PFSK-1 (cell line): ENCODE data around the gene TERT.

ENCODE experiments used
- FOXP2 ChIP-seq: optimal IDR thresholded peaks from 2 replicates; pipeline ENCODE3; 2011; ENCODE audit warnings: borderline replicate concordance, control low read depth, inconsistent platforms; ENCODE audit not compliant: insufficient read depth; ENCODE audit errors: extremely low read length, extremely low read depth
- POLR2AphosphoS5 ChIP-seq: IDR thresholded peaks from 2 replicates; pipeline ENCODE4 v1.6.1; 2012; ENCODE audit warnings: low read depth, mild to moderate bottlenecking, control low read depth, low read length, moderate library complexity
- SIN3A ChIP-seq: IDR thresholded peaks from 2 replicates; pipeline ENCODE4 v1.6.1; 2012; ENCODE audit warnings: mild to moderate bottlenecking, low read length, moderate library complexity, borderline replicate concordance; ENCODE audit not compliant: insufficient read depth
- TAF1 ChIP-seq: IDR thresholded peaks from 2 replicates; pipeline ENCODE4 v1.6.1; 2012; ENCODE audit warnings: low read length, control low read depth, borderline replicate concordance; ENCODE audit not compliant: insufficient read depth
- TF ChIP-seq, protein P1 (sequence below), 2 experiments: IDR thresholded peaks; 2 replicates each; pipeline versions ENCODE4 v1.6.1 to v1.8.0; 2011 to 2012; ENCODE audit warnings: low read depth in 2 of 2, low read length in 2 of 2, control low read depth in 1 of 2, inconsistent platforms in 1 of 2, mild to moderate bottlenecking in 1 of 2, moderate library complexity in 1 of 2; ENCODE audit not compliant: insufficient read depth in 1 of 2

TERT gene

DNA sequence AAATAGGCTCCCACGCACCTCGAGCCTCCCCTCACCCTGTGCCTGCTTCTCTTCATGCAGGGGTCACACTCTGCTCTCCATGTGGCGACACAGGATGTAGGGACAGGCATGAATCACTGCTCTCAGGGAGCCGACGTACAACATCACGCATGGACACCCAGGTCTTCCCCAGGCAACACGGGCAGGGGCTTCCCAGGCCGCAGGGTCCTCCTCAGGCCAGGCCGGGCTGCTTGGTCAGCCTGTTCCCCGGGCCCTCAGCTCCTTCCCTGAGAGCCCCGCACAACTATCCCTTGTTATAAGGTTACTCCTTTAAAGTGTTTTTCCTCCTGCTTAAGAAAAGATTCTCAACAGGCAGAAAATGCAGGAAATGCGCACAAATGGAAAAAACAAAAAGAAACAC, 68.6 kb downstream of the TERT start:
- TF ChIP-seq POLR2AphosphoS5 (no peak), SIN3A (no peak)

DNA sequence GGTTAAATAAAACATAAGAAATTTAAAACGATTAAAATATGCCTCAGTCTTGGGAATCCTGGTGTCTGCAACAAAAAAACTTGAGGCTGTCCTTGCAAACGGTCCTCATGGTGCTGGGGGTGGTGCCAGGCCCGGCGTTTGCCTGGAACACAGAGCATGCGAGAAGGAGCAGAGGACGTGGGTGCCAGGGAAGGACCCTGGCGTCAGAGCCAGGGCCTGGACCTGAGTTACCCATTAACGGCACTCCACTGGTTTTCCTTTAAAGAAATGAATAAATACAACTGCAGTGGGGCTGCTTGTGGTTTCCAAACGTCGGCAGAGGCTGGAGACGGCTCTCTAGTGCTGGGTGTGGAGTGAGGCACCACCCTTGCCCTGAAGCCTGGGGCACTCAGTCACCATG, 69.8 kb downstream of the TERT start, which contains the start of gene SLC6A18:
Gene SLC6A18, plus strand, starts transcription at position 301 of the 400 bp plus-strand sequence. Its CDS starts 97 bp downstream, at position 398.
- TF ChIP-seq, protein P1, sequence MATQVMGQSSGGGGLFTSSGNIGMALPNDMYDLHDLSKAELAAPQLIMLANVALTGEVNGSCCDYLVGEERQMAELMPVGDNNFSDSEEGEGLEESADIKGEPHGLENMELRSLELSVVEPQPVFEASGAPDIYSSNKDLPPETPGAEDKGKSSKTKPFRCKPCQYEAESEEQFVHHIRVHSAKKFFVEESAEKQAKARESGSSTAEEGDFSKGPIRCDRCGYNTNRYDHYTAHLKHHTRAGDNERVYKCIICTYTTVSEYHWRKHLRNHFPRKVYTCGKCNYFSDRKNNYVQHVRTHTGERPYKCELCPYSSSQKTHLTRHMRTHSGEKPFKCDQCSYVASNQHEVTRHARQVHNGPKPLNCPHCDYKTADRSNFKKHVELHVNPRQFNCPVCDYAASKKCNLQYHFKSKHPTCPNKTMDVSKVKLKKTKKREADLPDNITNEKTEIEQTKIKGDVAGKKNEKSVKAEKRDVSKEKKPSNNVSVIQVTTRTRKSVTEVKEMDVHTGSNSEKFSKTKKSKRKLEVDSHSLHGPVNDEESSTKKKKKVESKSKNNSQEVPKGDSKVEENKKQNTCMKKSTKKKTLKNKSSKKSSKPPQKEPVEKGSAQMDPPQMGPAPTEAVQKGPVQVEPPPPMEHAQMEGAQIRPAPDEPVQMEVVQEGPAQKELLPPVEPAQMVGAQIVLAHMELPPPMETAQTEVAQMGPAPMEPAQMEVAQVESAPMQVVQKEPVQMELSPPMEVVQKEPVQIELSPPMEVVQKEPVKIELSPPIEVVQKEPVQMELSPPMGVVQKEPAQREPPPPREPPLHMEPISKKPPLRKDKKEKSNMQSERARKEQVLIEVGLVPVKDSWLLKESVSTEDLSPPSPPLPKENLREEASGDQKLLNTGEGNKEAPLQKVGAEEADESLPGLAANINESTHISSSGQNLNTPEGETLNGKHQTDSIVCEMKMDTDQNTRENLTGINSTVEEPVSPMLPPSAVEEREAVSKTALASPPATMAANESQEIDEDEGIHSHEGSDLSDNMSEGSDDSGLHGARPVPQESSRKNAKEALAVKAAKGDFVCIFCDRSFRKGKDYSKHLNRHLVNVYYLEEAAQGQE (IDR thresholded peaks at IDR 0.05; ENCODE audit: insufficient read depth in 1 of 2, low read depth in 2 of 2, low read length in 2 of 2), result no peak
- TF ChIP-seq SIN3A (no peak), POLR2AphosphoS5 (no peak), FOXP2 (no peak), TAF1 (no peak)

GRCh38 chr5:1224631-1225030, 70.2 kb downstream of the TERT start:
- TF ChIP-seq POLR2AphosphoS5 (no peak), FOXP2 (no peak), SIN3A (no peak), TAF1 (no peak)
- TF ChIP-seq, protein P1 (IDR thresholded peaks at IDR 0.05; ENCODE audit: insufficient read depth in 1 of 2, low read depth in 2 of 2, low read length in 2 of 2), result no peak

- TF ChIP-seq POLR2AphosphoS5 (no peak), SIN3A (no peak), FOXP2 (no peak), TAF1 (no peak)
- TF ChIP-seq, protein P1 (IDR thresholded peaks at IDR 0.05; ENCODE audit: insufficient read depth in 1 of 2, low read depth in 2 of 2, low read length in 2 of 2), result no peak
These were observed 71.6 kb downstream of the TERT start for GRCh38 chr5:1223278-1223670.

DNA sequence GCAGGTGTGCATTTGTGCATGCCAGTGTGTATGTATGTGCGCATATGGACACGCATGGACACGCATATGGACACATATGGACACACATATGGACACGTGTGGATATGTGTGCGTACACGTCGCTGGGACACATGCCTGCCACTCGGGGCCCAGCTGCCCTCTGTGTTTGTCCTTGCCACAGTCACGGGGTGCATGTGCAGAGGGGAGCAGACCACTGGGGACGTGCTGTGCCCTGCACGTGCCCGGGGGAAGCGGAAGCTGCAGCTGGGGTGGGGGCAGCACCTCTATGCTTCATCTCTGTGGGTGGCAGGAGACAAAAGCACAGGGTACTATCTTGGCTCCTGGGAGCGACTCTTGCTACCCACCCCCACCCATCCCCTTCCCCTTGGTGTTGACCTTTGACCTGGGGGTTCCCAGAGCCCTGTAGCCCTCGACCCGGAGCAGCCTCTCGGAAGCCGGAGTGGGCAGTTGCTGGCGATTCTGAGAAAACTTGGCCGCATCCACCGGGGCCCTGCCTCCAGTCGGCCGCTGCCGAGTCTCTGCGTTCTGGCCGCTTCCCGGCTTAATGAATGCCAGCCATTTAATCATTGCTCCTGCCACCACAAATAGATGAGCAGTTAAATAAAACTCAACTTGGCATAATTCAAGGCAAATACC, 72.1 kb downstream of the TERT start:
- no peak for TF ChIP-seq FOXP2
- no peak for TF ChIP-seq TAF1
- TF ChIP-seq POLR2AphosphoS5, result no peak
- TF ChIP-seq, protein P1 (IDR thresholded peaks at IDR 0.05; ENCODE audit: insufficient read depth in 1 of 2, low read depth in 2 of 2, low read length in 2 of 2), result no peak
- no peak for TF ChIP-seq SIN3A
